Pancreas (tissue), 10 donors: Measurements from ENCODE around the gene AZIN2. TPM values are rescaled to one million over a fixed set of nuclear protein-coding genes. Genes with fewer than 3 reads are reported as not detected.

Source experiments
- ATAC-seq, 4 donors: fragments of 200-7000 bp; cut with Tn5 transposase; one replicate each; pipeline versions ENCODE4 v1.8.0 to v1.9.1; 2020; ENCODE audit warnings: mild to moderate bottlenecking in 4 of 4, moderate library complexity in 4 of 4
- DNase-seq, 6 donors: peaks; one replicate each; pipeline ENCODE4 v3.0.0-alpha.2; 2020
- FAIRE-seq: peaks from 2 replicates; lab custom pipeline; 2012; peaks lifted over from hg19 to GRCh38; lab: Jason Lieb, UNC
- H3K27ac ChIP-seq, 4 donors: fragments of 200-600 bp; sonication (generic); 1 replicate in 3 of 4; 2 replicates in 1 of 4; pipeline versions ENCODE4 v1.5.0 to v1.8.0; 2020
- H3K27me3 ChIP-seq, 4 donors: fragments of 200-600 bp; one replicate each; pipeline ENCODE4 v1.8.0; 2021
- H3K36me3 ChIP-seq, 3 donors: fragments of 200-600 bp; sonication (generic) in 1 of 3; one replicate each; pipeline versions ENCODE4 v1.5.0 to v1.8.0; 2020 to 2021
- H3K4me1 ChIP-seq, 3 donors: fragments of 200-600 bp; one replicate each; pipeline ENCODE4 v1.8.0; 2021
- H3K4me3 ChIP-seq, 4 donors: fragments of 200-600 bp; sonication (generic) in 2 of 4; one replicate each; pipeline versions ENCODE4 v1.5.0 to v1.8.0; 2020 to 2021
- H3K9me3 ChIP-seq, 4 donors: fragments of 200-600 bp; one replicate each; pipeline ENCODE4 v1.8.0; 2021
- WGBS, 2 donors: extraction: QIAGEN DNeasy Blood & Tissue Kit; methylation state at CpG; one replicate each; pipeline ENCODE4 v1.1.7; 2013; 5-methylcytosine and 5-hydroxymethylcytosine counted together
- intact Hi-C, 3 donors: fragments of 100-400 bp; cut with DNase I; formaldehyde crosslinking; loops; one replicate each; pipeline versions ENCODE4 v1.11.1 to v1.14.2; 2022
- polyA plus RNA-seq, 2 donors: library from polyadenylated mRNA; stranded (reverse); fragments of 200-250 nt; gene quantifications; one replicate each; pipeline ENCODE4 v1.2.3, GENCODE V29; 2013
- total RNA-seq, 6 donors: library from RNA; stranded (reverse); fragmentation: NEBNext Ultra II Directional in 4 of 6; extraction: Animal tissue kit (Norgen Biotek cat#: 25700) in 4 of 6; gene quantifications; one replicate each; pipeline versions ENCODE4 v1.2.1 to v1.2.4, GENCODE V29; 2021 to 2023
- TF ChIP-seq, protein P1 (sequence below), 4 donors: fragments of 200-600 bp; sonication (generic) in 3 of 4; IDR thresholded peaks; one replicate each; pipeline versions ENCODE4 v1.5.0 to v1.8.0; 2021; ENCODE audit warnings: antibody characterized with exemption in 4 of 4
- donor health status: healthy with polysubstance abuse.
- donor health status: DM: no; HTN: no; CAD: no; lungs with moderate emphysema.
- donor health status: DM: no; HTN: no; CAD: no.
- donor health status: control.
- donor health status: control.
- donor health status: Bipolar disorder and iron deficiency.
- donor health status: DM: yes; HTN: yes; CAD: no.
- donor health status: DM: no; HTN: no; CAD: no.
- donor health status: DM: no; HTN: no; CAD: no.
- donor health status: DM: yes; HTN: yes; CAD: no.

Gene AZIN2
- total and polyA plus RNA-seq, 8 donors: 1.2 to 5.0 (median 2.4) TPM

DNA sequence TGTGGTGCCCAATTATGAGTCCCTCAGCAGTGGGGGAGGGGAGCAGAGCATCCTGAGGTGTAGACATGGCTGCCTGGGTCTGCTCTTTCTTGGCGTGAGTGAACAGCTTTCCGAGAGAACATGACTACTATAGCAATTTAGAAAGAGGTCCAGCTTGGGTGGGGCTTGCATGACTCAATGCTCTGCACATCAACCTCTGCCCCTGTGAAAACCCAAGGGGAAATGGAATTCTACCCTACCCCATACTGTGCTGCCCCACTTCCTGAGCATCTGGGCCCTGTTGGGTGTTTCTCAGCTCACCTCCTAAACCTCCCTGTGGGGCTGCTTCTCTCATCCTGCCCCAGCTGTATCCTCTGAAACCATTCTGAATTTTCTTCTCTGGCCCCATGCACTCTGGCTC is 8.2 kb upstream of the AZIN2 start:
- H3K9me3 ChIP-seq: no peaks in the 10 kb centered on the region
- H3K27ac ChIP-seq: no peak overlapping the region
- no peaks in the 10 kb centered on the region for H3K27me3 ChIP-seq
- no peaks in the 10 kb centered on the region for H3K36me3 ChIP-seq
- intact Hi-C loops: no loop called here
- no peak for DNase-seq
- H3K4me3 ChIP-seq: no peak overlapping the region
- no peaks in the 10 kb centered on the region for H3K4me1 ChIP-seq
- TF ChIP-seq, protein P1, sequence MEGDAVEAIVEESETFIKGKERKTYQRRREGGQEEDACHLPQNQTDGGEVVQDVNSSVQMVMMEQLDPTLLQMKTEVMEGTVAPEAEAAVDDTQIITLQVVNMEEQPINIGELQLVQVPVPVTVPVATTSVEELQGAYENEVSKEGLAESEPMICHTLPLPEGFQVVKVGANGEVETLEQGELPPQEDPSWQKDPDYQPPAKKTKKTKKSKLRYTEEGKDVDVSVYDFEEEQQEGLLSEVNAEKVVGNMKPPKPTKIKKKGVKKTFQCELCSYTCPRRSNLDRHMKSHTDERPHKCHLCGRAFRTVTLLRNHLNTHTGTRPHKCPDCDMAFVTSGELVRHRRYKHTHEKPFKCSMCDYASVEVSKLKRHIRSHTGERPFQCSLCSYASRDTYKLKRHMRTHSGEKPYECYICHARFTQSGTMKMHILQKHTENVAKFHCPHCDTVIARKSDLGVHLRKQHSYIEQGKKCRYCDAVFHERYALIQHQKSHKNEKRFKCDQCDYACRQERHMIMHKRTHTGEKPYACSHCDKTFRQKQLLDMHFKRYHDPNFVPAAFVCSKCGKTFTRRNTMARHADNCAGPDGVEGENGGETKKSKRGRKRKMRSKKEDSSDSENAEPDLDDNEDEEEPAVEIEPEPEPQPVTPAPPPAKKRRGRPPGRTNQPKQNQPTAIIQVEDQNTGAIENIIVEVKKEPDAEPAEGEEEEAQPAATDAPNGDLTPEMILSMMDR (IDR thresholded peaks at IDR 0.05): no peak
- no peak for ATAC-seq
- WGBS, 2 donors: 78 to 85% methylated on average over 2 of the region's 2 CpGs
- FAIRE-seq: no peak

DNA sequence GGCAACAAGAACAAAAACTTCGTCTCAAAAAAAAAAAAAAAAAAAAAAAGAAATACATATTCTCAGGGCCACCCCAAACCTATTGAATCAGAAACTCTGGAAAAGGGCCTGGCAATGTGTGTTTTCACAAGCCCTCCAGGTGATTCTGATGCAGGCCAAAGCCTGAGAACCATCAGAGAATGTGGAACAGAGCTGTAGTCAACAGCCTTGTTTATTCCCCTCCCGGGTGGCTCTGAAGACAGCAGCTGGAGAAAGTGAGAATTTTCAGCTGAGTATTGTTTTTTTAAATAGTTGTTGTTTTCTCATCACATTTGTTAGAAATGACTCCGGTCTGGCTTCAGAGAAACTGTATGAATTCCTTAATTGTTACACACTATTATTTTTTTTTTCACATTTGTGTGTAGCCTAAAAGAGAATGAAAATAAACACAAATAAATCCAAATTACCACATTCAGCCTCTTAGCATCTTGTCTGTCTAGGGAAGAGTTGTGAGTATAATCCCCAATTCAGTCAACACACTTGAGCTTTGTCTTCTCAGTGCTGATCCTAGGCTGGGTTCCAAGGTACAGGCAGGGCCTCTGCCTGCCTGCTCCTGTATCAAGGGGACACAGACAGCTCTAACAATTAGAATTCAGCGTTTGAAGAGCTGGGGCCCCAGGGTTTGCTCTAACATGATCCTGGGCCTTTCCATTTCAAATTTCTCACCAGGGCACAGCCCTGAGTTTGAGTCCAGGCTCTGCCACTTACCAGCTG is 6.6 kb upstream of the AZIN2 start:
- no peak overlapping the region for H3K27ac ChIP-seq
- FAIRE-seq (no peak), ATAC-seq (no peak), DNase-seq (no peak)
- no peaks in the 10 kb centered on the region for H3K36me3 ChIP-seq
- no peaks in the 10 kb centered on the region for H3K9me3 ChIP-seq
- H3K4me3 ChIP-seq: no peak overlapping the region
- WGBS, 2 donors: 65 to 67% methylated on average over 4 of the region's 4 CpGs
- no peaks in the 10 kb centered on the region for H3K4me1 ChIP-seq
- TF ChIP-seq, protein P1 (IDR thresholded peaks at IDR 0.05): no peak
- H3K27me3 ChIP-seq: no peaks in the 10 kb centered on the region
- intact Hi-C loops: no loop called here

DNA sequence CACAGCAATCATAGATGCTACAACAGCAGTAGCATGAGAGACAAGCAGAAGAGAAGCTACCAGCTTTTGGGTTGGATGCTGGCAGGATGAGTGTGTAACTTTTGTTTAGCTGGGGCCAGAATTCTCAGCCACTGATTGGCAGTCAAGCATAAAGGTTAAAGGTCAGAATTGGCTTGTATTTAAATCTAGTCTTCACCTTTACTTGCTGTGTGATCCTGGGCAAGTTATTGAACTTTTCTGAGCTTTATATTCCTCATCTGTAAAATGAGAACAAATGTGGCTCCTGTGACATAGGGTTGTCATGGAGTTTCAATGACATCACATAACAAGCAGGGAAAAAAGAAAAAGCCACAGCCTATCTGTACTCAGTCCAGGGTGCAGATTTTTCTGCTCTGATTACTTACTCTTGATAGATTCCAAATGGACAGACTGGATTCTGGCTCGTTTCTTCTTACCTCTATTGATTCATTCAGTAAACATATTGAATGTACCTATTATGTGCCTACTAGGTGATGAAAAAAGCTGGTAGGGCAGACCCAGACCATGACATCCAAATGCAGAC is 2.8 kb upstream of the AZIN2 start:
- ATAC-seq: no peak
- no peak for FAIRE-seq
- intact Hi-C loops: no loop called here

DNA sequence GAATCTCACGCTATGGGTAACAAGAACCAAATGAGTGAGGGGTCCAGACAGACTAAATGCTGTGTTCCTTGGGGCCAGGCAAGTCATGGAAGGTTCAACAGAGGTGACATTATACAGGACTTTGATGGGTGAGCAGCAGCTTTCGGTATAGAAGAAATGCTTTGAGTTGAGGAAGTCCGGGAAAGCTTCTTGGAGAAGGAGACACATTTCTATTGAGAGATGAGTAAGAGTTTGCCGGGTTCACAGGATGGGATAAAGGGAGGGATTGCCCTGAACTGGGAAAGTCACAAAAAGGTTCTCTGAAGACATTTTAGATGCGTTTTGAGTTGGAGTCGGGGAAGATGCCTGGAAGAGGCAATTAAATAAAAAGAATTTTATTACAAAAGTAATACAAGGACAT is 580 bp upstream of the AZIN2 start:
- no peaks in the 10 kb centered on the region for H3K36me3 ChIP-seq
- no peaks in the 10 kb centered on the region for H3K27me3 ChIP-seq
- no peak overlapping the region for H3K27ac ChIP-seq
- peaks cover 0 to 10% (median 8%) of the 10 kb centered on the region in 3 donors for H3K4me1 ChIP-seq
- 43 to 48% methylated on average over 6 of the region's 6 CpGs for WGBS, 2 donors
- H3K9me3 ChIP-seq: no peaks in the 10 kb centered on the region
- FAIRE-seq (no peak), ATAC-seq (no peak), DNase-seq (no peak)
- intact Hi-C loops: no loop called here
- peak overlapping the region; percentile 41 to 85 (median 73) for H3K4me3 ChIP-seq
- TF ChIP-seq, protein P1 (IDR thresholded peaks at IDR 0.05): no peak

More for the DNA sequence above, 2.8 kb upstream of the AZIN2 start:
- H3K9me3 ChIP-seq: no peaks in the 10 kb centered on the region
- H3K27me3 ChIP-seq: no peaks in the 10 kb centered on the region
- no peak overlapping the region for H3K4me3 ChIP-seq
- peaks cover 0 to 10% (median 8%) of the 10 kb centered on the region in 3 donors for H3K4me1 ChIP-seq
- 14 to 27% methylated on average over 1 of the region's 1 CpG for WGBS, 2 donors
- DNase-seq: no peak
- H3K36me3 ChIP-seq: no peaks in the 10 kb centered on the region
- TF ChIP-seq, protein P1 (IDR thresholded peaks at IDR 0.05): no peak
- no peak overlapping the region for H3K27ac ChIP-seq
